ENCODE measurements around the gene NUP50. TPM values are rescaled to one million over a fixed set of nuclear protein-coding genes. Genes with fewer than 3 reads are reported as not detected.

The NUP50 gene
- total RNA-seq, 1 experiment from 2014 or later: 128 TPM

- Mint-ChIP-seq H3K27me3 (ENCODE audit: insufficient read depth, unreplicated experiment) (no peaks in the 10 kb centered on the region), H3K4me1 (ENCODE audit: low read depth, unreplicated experiment) (peaks cover 16% of the 10 kb centered on the region), H3K9me3 (ENCODE audit: unreplicated experiment) (no peaks in the 10 kb centered on the region), H3K36me3 (ENCODE audit: insufficient read depth, unreplicated experiment) (no peaks in the 10 kb centered on the region), H3K27ac (ENCODE audit: unreplicated experiment) (no peak overlapping the region), H3K4me3 (ENCODE audit: unreplicated experiment) (no peak overlapping the region)
- TF ChIP-seq CTCF (IDR thresholded peaks at IDR 0.05; ENCODE audit: insufficient read depth in 1 of 2, low read depth in 1 of 2, low read length in 1 of 2, severe bottlenecking in 1 of 2, unreplicated experiment in 1 of 2): no peak
- DNase-seq: no peak
- H3K27me3 ChIP-seq (replicated peaks; ENCODE audit: control insufficient read depth, insufficient read depth, low read length): no peaks in the 10 kb centered on the region
- no TSS peak for BruUV-seq (replicated peaks)
- no peaks in the 10 kb centered on the region for H3K9me3 ChIP-seq
- ChIA-PET POLR2A (no interaction called here), CTCF (no interaction called here)
- H3K36me3 ChIP-seq (ENCODE audit: control insufficient read depth, insufficient read depth, low read length): no peaks in the 10 kb centered on the region
- no peak overlapping the region for H3K4me3 ChIP-seq (ENCODE audit: low read depth, low read length)
- intact Hi-C loops (cut with micrococcal nuclease; ENCODE audit: unreplicated experiment): no loop called here
- peaks cover 19% of the 10 kb centered on the region for H3K4me1 ChIP-seq
Observed at GRCh38 chr22:45205276-45205925, 41.7 kb downstream of the NUP50 start.

- BruUV-seq (replicated peaks): no TSS peak
- Histone ChIP-seq H3K4me3 (ENCODE audit: low read depth, low read length) (no peak overlapping the region), H3K27me3 (replicated peaks; ENCODE audit: control insufficient read depth, insufficient read depth, low read length) (no peaks in the 10 kb centered on the region), H3K9me3 (no peaks in the 10 kb centered on the region), H3K36me3 (ENCODE audit: control insufficient read depth, insufficient read depth, low read length) (no peaks in the 10 kb centered on the region), H3K4me1 (peaks cover 12% of the 10 kb centered on the region)
- no peak for TF ChIP-seq CTCF (IDR thresholded peaks at IDR 0.05; ENCODE audit: insufficient read depth in 1 of 2, low read depth in 1 of 2, low read length in 1 of 2, severe bottlenecking in 1 of 2, unreplicated experiment in 1 of 2)
- DNase-seq: no peak
- Mint-ChIP-seq H3K4me3 (ENCODE audit: unreplicated experiment) (no peak overlapping the region), H3K9me3 (ENCODE audit: unreplicated experiment) (no peaks in the 10 kb centered on the region), H3K27ac (ENCODE audit: unreplicated experiment) (no peak overlapping the region), H3K4me1 (ENCODE audit: low read depth, unreplicated experiment) (peaks cover 8% of the 10 kb centered on the region), H3K36me3 (ENCODE audit: insufficient read depth, unreplicated experiment) (no peaks in the 10 kb centered on the region), H3K27me3 (ENCODE audit: insufficient read depth, unreplicated experiment) (no peaks in the 10 kb centered on the region)
- ChIA-PET CTCF (interaction anchor here (0.6 to 0.9 kb wide), 2 partner anchors 105 to 418 kb away, joined by 3 to 7 read pairs; no protein-coding TSS in a partner anchor), POLR2A (no interaction called here)
- intact Hi-C loops (cut with micrococcal nuclease; ENCODE audit: unreplicated experiment): no loop called here
Observed at GRCh38 chr22:45206233-45206632, 42.5 kb downstream of the NUP50 start.

- peak overlapping the region; percentile 49 for H3K27ac Mint-ChIP-seq (ENCODE audit: unreplicated experiment)
- Histone ChIP-seq H3K9me3 (no peaks in the 10 kb centered on the region), H3K27me3 (replicated peaks; ENCODE audit: control insufficient read depth, insufficient read depth, low read length) (no peaks in the 10 kb centered on the region), H3K36me3 (ENCODE audit: control insufficient read depth, insufficient read depth, low read length) (no peaks in the 10 kb centered on the region), H3K4me1 (no peaks in the 10 kb centered on the region), H3K4me3 (ENCODE audit: low read depth, low read length) (no peak overlapping the region)
- ChIA-PET POLR2A (no interaction called here), CTCF (interaction anchor here (0.6 kb wide), 1 partner anchor 566 kb away, joined by 3 read pairs; no protein-coding TSS in a partner anchor)
- no peaks in the 10 kb centered on the region for H3K36me3 Mint-ChIP-seq (ENCODE audit: insufficient read depth, unreplicated experiment)
- no TSS peak for BruUV-seq (replicated peaks)
- no peak for DNase-seq
- no peaks in the 10 kb centered on the region for H3K4me1 Mint-ChIP-seq (ENCODE audit: low read depth, unreplicated experiment)
- no peak overlapping the region for H3K4me3 Mint-ChIP-seq (ENCODE audit: unreplicated experiment)
- intact Hi-C loops (cut with micrococcal nuclease; ENCODE audit: unreplicated experiment): no loop called here
- H3K9me3 Mint-ChIP-seq (ENCODE audit: unreplicated experiment): no peaks in the 10 kb centered on the region
- no peak for TF ChIP-seq CTCF (IDR thresholded peaks at IDR 0.05; ENCODE audit: insufficient read depth in 1 of 2, low read depth in 1 of 2, low read length in 1 of 2, severe bottlenecking in 1 of 2, unreplicated experiment in 1 of 2)
- H3K27me3 Mint-ChIP-seq (ENCODE audit: insufficient read depth, unreplicated experiment): no peaks in the 10 kb centered on the region
Observed at GRCh38 chr22:45207533-45207932, 43.8 kb downstream of the NUP50 start.

Measured in Caco-2 (cell line).